ENCODE measurements around the gene PKMYT1.

- TF ChIP-seq CTCF (IDR thresholded peaks at IDR 0.05) (no peak), POLR2A (IDR thresholded peaks at IDR 0.05) (no peak)
Measured at GRCh38 chr16:2990891-2991290, 10.6 kb upstream of the PKMYT1 start.

Measured in thyroid gland (tissue), 4 donors.